GM12878 (cell line): ENCODE data around the gene AMTN.

Experiments used
- CHD4 ChIP-seq: fragments of 200-600 bp; sonication (generic); IDR thresholded peaks from 2 replicates; pipeline ENCODE4 v1.6.1; 2016; ENCODE audit warnings: mild to moderate bottlenecking
- CTCF ChIP-seq, 3 experiments: IDR thresholded peaks in 2 of 3; conservative IDR thresholded peaks in 1 of 3; 2 replicates each; pipeline ENCODE4 v1.5.1; 2011; ENCODE audit warnings: low read depth in 3 of 3, low read length in 3 of 3, mild to moderate bottlenecking in 3 of 3, control low read depth in 2 of 3, moderate library complexity in 2 of 3, inconsistent platforms in 1 of 3, mixed read lengths in 1 of 3; ENCODE audit not compliant: control insufficient read depth in 2 of 3, insufficient read depth in 1 of 3; ENCODE audit errors: extremely low read depth in 1 of 3
- EP300 ChIP-seq, 2 experiments: fragments of 150-350 bp in 1 of 2; IDR thresholded peaks; 2 replicates each; pipeline ENCODE4 v1.6.1; 2011 to 2012; ENCODE audit warnings: low read depth in 2 of 2, low read length in 2 of 2, borderline replicate concordance in 1 of 2, improper control_type of control experiment in 1 of 2, inconsistent platforms in 1 of 2; ENCODE audit not compliant: control insufficient read depth in 1 of 2
- MYC ChIP-seq: IDR thresholded peaks from 2 replicates; pipeline ENCODE4 v1.6.1; 2011; ENCODE audit warnings: mild to moderate bottlenecking, low read length, moderate library complexity, inconsistent platforms; ENCODE audit not compliant: insufficient read depth, insufficient replicate concordance, insufficient read length, severe bottlenecking
- NFIC ChIP-seq: IDR thresholded peaks from 2 replicates; pipeline ENCODE4 v1.6.1; 2012; ENCODE audit warnings: low read depth, mild to moderate bottlenecking, inconsistent platforms, low read length, moderate library complexity
- NFYA ChIP-seq: IDR thresholded peaks from 2 replicates; pipeline ENCODE4 v1.6.1; 2011; ENCODE audit warnings: low read depth, mild to moderate bottlenecking, low read length, improper control_type of control experiment, borderline replicate concordance
- RCOR1 ChIP-seq: conservative IDR thresholded peaks from 2 replicates; pipeline ENCODE4 v1.6.1; 2012; ENCODE audit warnings: low read depth, low read length, improper control_type of control experiment
- REST ChIP-seq: IDR thresholded peaks from 2 replicates; pipeline ENCODE4 v1.6.1; 2012; ENCODE audit warnings: mild to moderate bottlenecking, low read depth, low read length
- SMC3 ChIP-seq: IDR thresholded peaks from 2 replicates; pipeline ENCODE4 v1.6.1; 2011; ENCODE audit warnings: low read length, improper control_type of control experiment, borderline replicate concordance
- TAF1 ChIP-seq: IDR thresholded peaks from 2 replicates; pipeline ENCODE4 v1.6.1; 2011; ENCODE audit warnings: mild to moderate bottlenecking, low read depth, low read length, borderline replicate concordance
- TF ChIP-seq, protein P1 (sequence below): IDR thresholded peaks from 2 replicates; pipeline ENCODE4 v1.6.1; 2012; ENCODE audit warnings: low read depth, low read length, improper control_type of control experiment

- TF ChIP-seq REST: no peak
- TF ChIP-seq CTCF (IDR thresholded peaks at IDR 0.05 in 2 of 3, conservative IDR thresholded peaks at IDR 0.05 in 1 of 3; ENCODE audit: control insufficient read depth in 2 of 3, extremely low read depth in 1 of 3, insufficient read depth in 1 of 3, low read depth in 3 of 3, low read length in 3 of 3): no peak
- no peak for TF ChIP-seq EP300 (IDR thresholded peaks at IDR 0.05; ENCODE audit: borderline replicate concordance in 1 of 2, control insufficient read depth in 1 of 2, low read depth in 2 of 2, low read length in 2 of 2)
- TF ChIP-seq TAF1: no peak
- no peak for TF ChIP-seq NFIC
- TF ChIP-seq RCOR1: no peak
- TF ChIP-seq, protein P1, sequence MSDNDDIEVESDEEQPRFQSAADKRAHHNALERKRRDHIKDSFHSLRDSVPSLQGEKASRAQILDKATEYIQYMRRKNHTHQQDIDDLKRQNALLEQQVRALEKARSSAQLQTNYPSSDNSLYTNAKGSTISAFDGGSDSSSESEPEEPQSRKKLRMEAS: no peak
- no peak for TF ChIP-seq SMC3
- no peak for TF ChIP-seq NFYA
- TF ChIP-seq MYC: no peak
- no peak for TF ChIP-seq CHD4
Measured at GRCh38 chr4:70518716-70519115, 347 bp downstream of the AMTN start.
